Measurements from ENCODE around the gene LEMD2.

LEMD2 gene

GRCh38 chr6:33783781-33784520 lies 5.0 kb downstream of the LEMD2 start:
- DNase-seq (ENCODE audit: low spot score): no peak
- TF ChIP-seq CTCF (IDR thresholded peaks at IDR 0.05; ENCODE audit: extremely low read depth, missing control alignments): no peak

- no peak for DNase-seq (ENCODE audit: low spot score)
- no peak for TF ChIP-seq CTCF (IDR thresholded peaks at IDR 0.05; ENCODE audit: extremely low read depth, missing control alignments)
These were observed 6.4 kb downstream of the LEMD2 start for GRCh38 chr6:33782561-33782960.

- DNase-seq (ENCODE audit: low spot score): no peak
- TF ChIP-seq CTCF (IDR thresholded peaks at IDR 0.05; ENCODE audit: extremely low read depth, missing control alignments): no peak
These were observed 7.6 kb downstream of the LEMD2 start for GRCh38 chr6:33781131-33781975.

- no peak for DNase-seq (ENCODE audit: low spot score)
- TF ChIP-seq CTCF (IDR thresholded peaks at IDR 0.05; ENCODE audit: extremely low read depth, missing control alignments): no peak
These were observed 9.0 kb downstream of the LEMD2 start for GRCh38 chr6:33779895-33780294.

GRCh38 chr6:33779290-33779689 lies 9.6 kb downstream of the LEMD2 start:
- no peak for TF ChIP-seq CTCF (IDR thresholded peaks at IDR 0.05; ENCODE audit: extremely low read depth, missing control alignments)
- DNase-seq (ENCODE audit: low spot score): no peak

- no peak for DNase-seq (ENCODE audit: low spot score)
- TF ChIP-seq CTCF (IDR thresholded peaks at IDR 0.05; ENCODE audit: extremely low read depth, missing control alignments): no peak
These were observed 10.3 kb downstream of the LEMD2 start for GRCh38 chr6:33778444-33779121.

Measured in GM20000 (cell line).